OCI-LY7 (cell line): ENCODE data around the gene SETD7.

Source experiments
- EZH2phosphoT487 ChIP-seq: fragments of 200-600 bp; sonication (generic); IDR thresholded peaks from 2 replicates; pipeline ENCODE4 v1.6.1; 2018; ENCODE audit warnings: low read depth, borderline replicate concordance, mild to moderate bottlenecking, mixed run types, antibody characterized with exemption, low read length, moderate library complexity, mixed read lengths
- TF ChIP-seq, protein P1 (sequence below): fragments of 200-600 bp; sonication (generic); conservative IDR thresholded peaks from 2 replicates; pipeline ENCODE4 v1.5.1; 2014; ENCODE audit warnings: mild to moderate bottlenecking, antibody characterized with exemption, low read length, moderate library complexity, mixed read lengths

DNA sequence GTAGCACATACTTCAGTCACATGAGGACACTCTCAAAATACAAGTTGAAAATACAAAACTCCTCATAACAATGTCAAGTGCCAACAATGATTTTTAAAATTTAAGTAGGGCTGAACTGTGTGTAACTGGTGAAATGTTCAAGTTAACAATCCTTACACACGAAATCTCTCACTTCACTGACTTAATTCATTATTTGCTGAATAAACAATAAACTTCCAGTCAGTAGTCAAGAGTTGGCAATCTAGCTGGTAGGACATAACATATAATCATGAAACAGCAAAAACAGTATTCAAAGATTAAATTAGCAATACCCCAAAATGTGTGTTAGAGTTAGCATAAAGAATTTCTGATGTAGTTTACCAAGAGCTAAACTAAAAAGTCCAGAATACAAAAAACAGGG, 104.0 kb downstream of the SETD7 start:
- no peak for TF ChIP-seq EZH2phosphoT487
- TF ChIP-seq, protein P1, sequence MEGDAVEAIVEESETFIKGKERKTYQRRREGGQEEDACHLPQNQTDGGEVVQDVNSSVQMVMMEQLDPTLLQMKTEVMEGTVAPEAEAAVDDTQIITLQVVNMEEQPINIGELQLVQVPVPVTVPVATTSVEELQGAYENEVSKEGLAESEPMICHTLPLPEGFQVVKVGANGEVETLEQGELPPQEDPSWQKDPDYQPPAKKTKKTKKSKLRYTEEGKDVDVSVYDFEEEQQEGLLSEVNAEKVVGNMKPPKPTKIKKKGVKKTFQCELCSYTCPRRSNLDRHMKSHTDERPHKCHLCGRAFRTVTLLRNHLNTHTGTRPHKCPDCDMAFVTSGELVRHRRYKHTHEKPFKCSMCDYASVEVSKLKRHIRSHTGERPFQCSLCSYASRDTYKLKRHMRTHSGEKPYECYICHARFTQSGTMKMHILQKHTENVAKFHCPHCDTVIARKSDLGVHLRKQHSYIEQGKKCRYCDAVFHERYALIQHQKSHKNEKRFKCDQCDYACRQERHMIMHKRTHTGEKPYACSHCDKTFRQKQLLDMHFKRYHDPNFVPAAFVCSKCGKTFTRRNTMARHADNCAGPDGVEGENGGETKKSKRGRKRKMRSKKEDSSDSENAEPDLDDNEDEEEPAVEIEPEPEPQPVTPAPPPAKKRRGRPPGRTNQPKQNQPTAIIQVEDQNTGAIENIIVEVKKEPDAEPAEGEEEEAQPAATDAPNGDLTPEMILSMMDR: no peak
